ENCODE data around the gene ADARB2.
"Not testable (repeated sequence)": the region's sequence is repeated elsewhere in the genome, so short reads cannot be mapped to it uniquely, and the experiment has no call there.

ADARB2 gene

DNA sequence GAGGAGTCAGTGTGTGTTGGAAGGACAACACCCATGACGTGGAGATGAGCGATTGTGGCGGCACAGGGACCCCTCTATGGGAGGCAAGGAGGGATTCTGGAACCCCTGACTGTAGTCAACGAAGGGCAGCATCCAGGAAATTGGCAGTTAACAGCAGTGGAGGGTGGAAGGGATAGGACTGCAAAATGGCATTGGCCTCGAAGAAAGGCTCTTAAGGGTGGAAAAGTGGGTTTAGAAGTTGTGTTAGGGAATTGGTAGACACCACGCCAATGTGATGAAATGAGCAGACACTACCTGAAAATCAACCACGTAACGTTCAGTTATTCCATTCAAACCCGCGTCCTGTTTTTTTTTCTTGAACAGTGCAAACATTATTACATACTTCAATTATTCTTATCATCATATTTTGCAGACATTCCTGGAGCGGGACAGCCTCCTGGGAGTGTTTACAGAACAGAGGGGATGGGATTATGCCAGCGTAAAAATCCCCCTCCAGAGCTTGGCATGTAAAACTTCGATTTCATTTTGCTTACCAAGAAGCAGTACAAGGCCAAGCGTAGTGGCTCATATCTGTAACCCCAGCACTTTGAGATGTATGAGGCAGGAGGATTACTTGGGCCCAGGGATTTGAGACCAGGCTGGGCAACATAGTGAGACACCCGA lies 409.0 kb downstream of the ADARB2 start:
- no peak for DNase-seq

DNA sequence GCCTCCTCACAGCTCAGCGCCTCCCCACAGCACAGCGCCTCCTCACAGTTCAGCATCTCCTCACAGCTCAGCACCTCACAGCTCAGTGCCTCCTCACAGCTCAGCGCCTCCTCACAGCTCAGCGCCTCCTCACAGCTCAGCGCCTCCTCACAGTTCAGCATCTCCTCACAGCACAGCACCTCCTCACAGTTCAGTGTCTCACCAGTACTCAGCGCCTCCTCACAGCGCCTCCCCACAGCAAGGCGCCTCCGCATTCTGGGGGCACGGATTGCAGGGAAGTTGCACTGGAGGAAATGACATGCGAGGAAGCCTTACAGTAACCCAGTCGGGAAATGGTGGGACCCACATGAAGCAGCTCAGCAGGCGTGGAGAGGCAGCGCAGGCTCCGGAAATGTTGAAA lies 409.6 kb downstream of the ADARB2 start:
- no peak for DNase-seq

GRCh38 chr10:1326514-1326913 lies 410.8 kb downstream of the ADARB2 start:
- not testable (repeated sequence) for DNase-seq

DNA sequence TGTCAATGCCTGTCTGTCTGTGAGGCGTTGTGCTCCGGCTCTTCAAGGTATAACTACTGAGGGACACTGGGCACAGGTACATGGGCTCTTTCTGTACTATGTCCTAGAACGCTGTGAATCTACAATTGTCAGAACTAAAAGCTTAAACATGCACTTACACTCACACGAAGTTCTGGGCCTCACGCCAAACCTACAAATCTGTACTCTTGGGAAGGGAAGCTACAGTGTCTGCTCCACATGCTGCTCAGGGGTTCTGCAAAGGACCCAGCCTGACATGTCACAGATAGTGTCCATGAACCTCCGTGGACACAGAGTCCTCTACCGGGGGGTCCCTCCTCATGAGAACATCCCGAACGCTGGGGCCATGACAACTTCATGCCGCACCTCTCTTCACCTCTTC lies 412.4 kb downstream of the ADARB2 start:
- no peak for DNase-seq

- DNase-seq, result no peak
Measured at GRCh38 chr10:1323951-1324350, 413.4 kb downstream of the ADARB2 start.

- DNase-seq, result no peak
Measured at GRCh38 chr10:1320739-1321320, 416.5 kb downstream of the ADARB2 start.

- DNase-seq, result no peak
Measured at GRCh38 chr10:1316809-1317143, 420.5 kb downstream of the ADARB2 start.

- no peak for DNase-seq
Measured at GRCh38 chr10:1316121-1316808, 421.1 kb downstream of the ADARB2 start.

GRCh38 chr10:1315178-1315577 lies 422.1 kb downstream of the ADARB2 start:
- no peak for DNase-seq

- DNase-seq, result no peak
Measured at GRCh38 chr10:1311726-1312125, 425.6 kb downstream of the ADARB2 start.

GRCh38 chr10:1310271-1310789 lies 427.0 kb downstream of the ADARB2 start:
- no peak for DNase-seq

DNA sequence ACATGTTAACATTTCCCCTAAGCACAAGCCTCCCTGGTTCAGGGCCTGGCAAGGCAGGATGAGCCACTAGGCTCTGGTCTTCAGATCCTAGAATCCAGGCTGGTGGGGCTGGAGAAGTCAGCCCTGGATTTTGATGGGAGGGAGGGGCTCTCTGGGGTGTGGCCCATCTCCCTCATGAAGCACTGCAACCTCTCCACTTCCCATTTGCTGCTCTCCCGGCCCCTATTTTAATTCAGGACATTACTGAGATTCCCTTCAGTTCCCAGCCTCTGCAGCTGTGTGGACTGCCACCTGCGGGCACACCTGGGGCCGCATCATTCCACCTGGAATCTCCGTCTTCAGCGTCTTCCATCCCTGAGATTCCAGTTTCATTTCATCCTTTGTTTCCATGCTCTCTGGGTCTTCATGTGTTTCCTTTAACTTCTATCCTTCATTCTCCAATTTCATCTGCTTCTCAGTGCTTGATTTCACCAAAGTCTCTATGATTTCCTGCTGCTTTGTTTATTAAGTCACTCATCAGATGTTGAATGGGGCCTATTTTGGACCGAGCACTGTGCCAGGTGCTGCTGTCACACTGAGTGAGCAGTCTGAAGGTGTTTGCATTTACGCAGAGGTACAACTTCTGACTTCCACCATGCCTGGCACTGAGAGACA lies 427.6 kb downstream of the ADARB2 start:
- no peak for DNase-seq

- DNase-seq, result no peak
Measured at GRCh38 chr10:1308962-1309616, 428.2 kb downstream of the ADARB2 start.

DNA sequence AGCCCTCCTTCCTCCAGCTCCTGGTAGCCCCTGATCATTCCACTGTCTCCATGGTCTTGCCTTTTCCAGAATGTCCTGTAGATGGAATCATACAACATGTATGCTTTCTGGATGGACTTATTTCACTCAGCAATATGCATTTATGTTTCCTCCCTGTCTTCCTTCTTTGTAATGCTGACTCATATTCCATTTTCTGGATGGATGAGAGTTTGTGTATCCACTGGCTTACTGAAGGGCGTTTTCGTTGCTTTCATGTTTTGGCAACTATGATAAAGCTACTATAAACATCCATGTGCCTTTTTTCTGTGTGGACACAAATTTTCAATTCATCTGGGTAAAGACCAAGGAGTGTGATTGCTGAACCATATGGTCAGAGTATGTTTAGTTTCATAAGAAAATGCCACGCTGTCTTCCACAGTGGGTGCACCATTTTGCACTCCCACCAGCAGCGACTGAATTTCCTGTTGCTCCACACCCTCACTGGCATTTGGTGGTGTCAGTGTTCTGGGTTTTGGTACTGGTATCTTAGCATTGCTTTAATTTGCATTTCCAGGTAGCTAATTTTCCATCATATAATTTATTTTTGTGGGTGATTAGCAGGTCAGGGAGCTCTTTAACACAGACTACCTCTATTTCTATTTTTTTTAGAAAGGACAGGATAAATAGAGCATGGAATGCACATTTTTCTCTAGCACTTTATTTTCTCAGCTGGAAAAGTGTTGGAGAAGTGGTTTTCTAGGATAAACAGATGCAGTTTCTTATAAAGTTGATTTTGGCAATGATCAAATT lies 429.0 kb downstream of the ADARB2 start:
- no peak for DNase-seq

GRCh38 chr10:1301143-1301542 lies 436.2 kb downstream of the ADARB2 start:
- peak; percentile 21 for DNase-seq

DNA sequence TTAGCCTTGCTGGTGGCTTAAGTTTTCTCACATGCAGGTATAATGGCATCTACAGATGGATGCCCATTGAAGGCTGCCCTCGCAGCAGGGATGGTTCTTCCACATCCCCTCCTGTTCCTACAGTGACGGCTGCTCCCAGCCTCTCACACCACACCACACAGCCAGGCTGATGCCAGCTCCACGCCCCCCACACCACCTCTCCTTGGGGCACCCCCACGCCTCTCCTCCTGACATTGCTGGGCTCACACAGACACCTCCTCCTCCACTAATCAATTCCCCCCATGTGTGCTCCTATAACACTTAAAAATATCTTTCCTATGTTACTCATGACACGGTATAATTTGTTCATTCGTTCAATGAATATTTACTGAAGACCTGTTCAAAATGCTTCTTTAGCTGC lies 437.1 kb downstream of the ADARB2 start:
- DNase-seq, result no peak

GRCh38 chr10:1299041-1299726 lies 438.1 kb downstream of the ADARB2 start:
- DNase-seq, result no peak

- DNase-seq, result no peak
Measured at GRCh38 chr10:1297566-1298301, 439.6 kb downstream of the ADARB2 start.

DNA sequence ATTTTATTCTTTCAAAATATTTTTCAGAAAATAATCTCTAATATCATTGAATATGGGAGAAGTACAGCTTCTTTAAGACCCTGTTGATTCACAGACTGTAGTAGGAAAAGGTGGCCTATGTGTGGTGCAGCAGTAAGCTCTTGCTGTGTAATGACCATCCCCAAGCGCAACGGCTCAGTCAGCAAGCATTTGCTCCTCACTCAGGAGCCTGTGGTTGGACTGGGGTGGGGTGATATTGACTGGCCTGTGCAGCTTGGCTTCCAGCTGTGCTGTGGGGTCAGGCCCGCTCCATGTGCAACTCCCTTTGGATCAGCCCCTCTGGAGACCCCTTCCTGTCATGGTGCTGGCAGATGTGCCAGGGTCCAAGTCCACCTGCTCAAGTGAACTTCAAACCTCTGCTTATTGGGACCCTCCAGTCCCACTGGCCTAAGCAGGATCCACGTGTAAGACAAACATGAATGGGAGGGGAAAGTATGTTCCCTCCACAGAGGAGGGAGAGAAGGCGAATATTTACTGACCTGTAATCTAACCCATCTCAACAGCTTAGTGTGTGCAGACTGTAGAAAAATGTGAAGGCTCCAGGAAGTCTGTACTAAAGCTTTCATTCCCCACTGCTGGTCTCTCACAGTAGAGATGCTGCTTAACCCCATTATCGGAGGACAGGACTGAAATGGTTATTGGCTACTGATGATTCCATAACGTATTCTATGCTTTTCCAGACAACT lies 441.4 kb downstream of the ADARB2 start:
- no peak for DNase-seq

DNA sequence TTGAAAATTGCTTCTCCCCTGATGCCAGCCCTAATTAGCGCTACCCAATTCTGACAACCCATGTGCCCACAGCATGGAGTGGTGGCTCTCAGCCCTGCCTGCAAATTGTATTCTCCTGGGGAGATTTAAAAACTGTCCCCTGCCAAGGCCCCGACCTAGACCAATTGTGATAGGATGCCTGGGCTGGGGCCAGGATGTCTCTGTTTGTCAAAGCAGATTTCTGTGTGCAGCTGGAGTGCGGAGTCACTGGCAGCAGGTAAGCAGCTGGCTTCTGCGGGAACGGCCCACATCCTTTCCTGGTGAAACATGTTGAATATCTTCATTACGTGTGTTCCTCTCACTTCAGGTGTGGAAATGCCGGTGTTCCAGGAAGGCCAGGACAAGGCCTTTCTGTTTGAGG lies 442.6 kb downstream of the ADARB2 start:
- no peak for DNase-seq

Data from NCI-H1105 treated with DMSO at 0.1 percent for 48 hours (cell line).